ENCODE data around the gene NOLC1. TPM values are rescaled to one million over a fixed set of nuclear protein-coding genes. Genes with fewer than 3 reads are reported as not detected.
A peak's percentile ranks its signal among the peaks of the same experiment; 100 is the strongest.

NOLC1 gene
- total and polyA plus RNA-seq, 2 experiments from 2014 or later = 30.7 to 43.4 TPM

DNA sequence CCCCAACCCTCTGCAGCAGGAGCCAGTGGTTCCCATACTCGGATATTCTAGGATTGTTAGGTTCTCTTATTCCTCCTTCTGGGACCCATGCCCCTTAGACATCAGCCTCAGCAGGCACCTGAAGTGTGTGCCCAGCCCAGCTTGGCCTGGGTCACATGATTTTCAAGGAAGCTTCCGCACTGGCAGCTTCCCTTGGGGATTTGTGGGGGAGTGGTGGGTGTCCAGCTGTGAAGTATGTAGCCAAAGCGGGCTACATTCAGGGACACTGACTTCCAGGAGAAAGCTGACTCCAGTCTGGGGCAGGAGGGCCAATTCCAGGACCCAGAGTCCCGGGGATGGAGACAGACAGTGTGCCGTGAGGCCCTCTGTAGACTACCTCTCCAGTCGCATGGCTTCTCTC is 33.3 kb upstream of the NOLC1 start:
- Histone ChIP-seq H3K9me2 (ENCODE audit: insufficient read depth) (no peaks in the 10 kb centered on the region), H3K9ac (peak overlapping the region; percentile 92), H3K4me1 (ENCODE audit: insufficient read depth) (peaks cover 50% of the 10 kb centered on the region), H3F3A (ENCODE audit: insufficient read depth) (peaks cover 27% of the 10 kb centered on the region), H3K36me3 (ENCODE audit: low read depth) (no peaks in the 10 kb centered on the region), H2AFZ (0 out of 2 replicates have a peak overlapping the region, but pooled peaks have one; percentile 70), H3K4me3 (peak overlapping the region; percentile 91), H4K20me1 (ENCODE audit: insufficient read depth) (no peaks in the 10 kb centered on the region), H3K9me3 (ENCODE audit: low read depth) (no peaks in the 10 kb centered on the region), H3K27me3 (replicated peaks; ENCODE audit: insufficient read depth) (no peaks in the 10 kb centered on the region), H3K4me2 (ENCODE audit: unreplicated experiment) (peak overlapping the region; percentile 98), H3K79me2 (ENCODE audit: insufficient read depth) (peaks cover 55% of the 10 kb centered on the region), H3K27ac (peak overlapping the region; percentile 87)
- DNase-seq = peak; percentile 53
- TF ChIP-seq EZH2phosphoT487 (IDR thresholded peaks at IDR 0.05; ENCODE audit: insufficient read depth, low read depth) (no peak), EZH2 (IDR thresholded peaks at IDR 0.05; ENCODE audit: insufficient read depth, poor library complexity, severe bottlenecking) (no peak)
- 4 to 12% methylated on average over 6 of the region's 6 CpGs for WGBS, 2 experiments (ENCODE audit: low coverage in 1 of 2, low lambda C conversion rate in 2 of 2, missing lambda C conversion rate in 2 of 2)
- in situ Hi-C loops (cut with MboI) = no loop called here

- Histone ChIP-seq H3K36me3 (ENCODE audit: low read depth) (no peaks in the 10 kb centered on the region), H3K9me2 (ENCODE audit: insufficient read depth) (no peaks in the 10 kb centered on the region), H3K4me1 (ENCODE audit: insufficient read depth) (peaks cover 50% of the 10 kb centered on the region), H3F3A (ENCODE audit: insufficient read depth) (peaks cover 27% of the 10 kb centered on the region), H3K9me3 (ENCODE audit: low read depth) (no peaks in the 10 kb centered on the region), H3K79me2 (ENCODE audit: insufficient read depth) (peaks cover 50% of the 10 kb centered on the region), H3K9ac (peak overlapping the region; percentile 92), H3K27ac (peak overlapping the region; percentile 87), H4K20me1 (ENCODE audit: insufficient read depth) (no peaks in the 10 kb centered on the region), H3K4me2 (ENCODE audit: unreplicated experiment) (peak overlapping the region; percentile 98), H3K27me3 (replicated peaks; ENCODE audit: insufficient read depth) (no peaks in the 10 kb centered on the region), H2AFZ (peak overlapping the region; percentile 70), H3K4me3 (peak overlapping the region; percentile 91)
- in situ Hi-C loops (cut with MboI) = no loop called here
- 0 to 2% methylated on average over 16 to 21 of the region's 22 CpGs for WGBS, 2 experiments (ENCODE audit: low coverage in 1 of 2, low lambda C conversion rate in 2 of 2, missing lambda C conversion rate in 2 of 2)
- TF ChIP-seq EZH2phosphoT487 (IDR thresholded peaks at IDR 0.05; ENCODE audit: insufficient read depth, low read depth) (no peak), EZH2 (IDR thresholded peaks at IDR 0.05; ENCODE audit: insufficient read depth, poor library complexity, severe bottlenecking) (no peak)
- peak; percentile 69 for DNase-seq
These were observed 32.6 kb upstream of the NOLC1 start for GRCh38 chr10:102119417-102120141.

DNA sequence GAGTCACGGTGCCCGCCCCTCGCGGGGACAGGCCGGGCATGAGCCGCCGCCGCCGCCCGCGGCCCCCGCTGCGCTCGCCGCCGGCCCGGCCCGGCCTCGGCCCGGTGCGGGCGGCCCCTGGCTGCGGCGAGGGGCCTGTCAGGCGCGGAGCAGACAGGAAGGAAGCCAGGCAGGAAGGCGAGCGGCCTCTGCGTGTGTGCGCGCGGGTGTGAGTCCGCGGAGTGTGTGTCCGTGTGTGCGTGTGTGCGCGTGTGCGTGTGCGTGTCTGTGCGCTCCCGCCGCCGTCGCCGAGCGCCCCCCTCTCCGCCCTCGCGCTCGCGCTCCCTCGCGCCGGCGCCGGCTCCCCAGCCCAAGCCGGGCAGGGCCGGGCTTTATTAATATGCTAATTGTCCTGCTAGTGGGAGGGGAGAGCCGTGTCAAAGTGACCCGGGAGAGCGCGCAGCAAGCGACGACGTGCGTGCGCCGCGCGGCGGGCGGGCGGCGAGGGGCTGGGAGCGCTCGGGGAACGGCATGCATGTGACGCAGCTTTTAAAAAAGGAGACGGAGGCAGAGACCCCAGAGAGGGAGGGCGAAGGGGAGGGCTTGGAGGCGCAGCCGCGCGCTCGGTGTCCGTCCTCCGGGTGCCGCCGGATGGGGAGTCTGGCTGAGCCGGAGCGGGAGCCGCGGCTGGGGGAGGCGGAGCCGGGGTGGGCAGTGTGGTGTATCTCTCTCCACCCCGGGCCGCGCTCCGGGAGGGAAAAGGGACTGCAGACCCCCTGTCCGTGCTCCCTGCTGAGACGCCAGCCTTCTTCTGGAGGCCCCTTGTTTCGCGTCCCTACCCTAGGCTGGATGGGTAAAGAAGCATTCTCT is 31.8 kb upstream of the NOLC1 start, which contains the start of gene LDB1:
Gene LDB1, minus strand, starts transcription at position 227 of the 849 bp plus-strand sequence. CDS start 258 bp downstream, outside the sequence.
- no peaks in the 10 kb centered on the region for H3K27me3 ChIP-seq (replicated peaks; ENCODE audit: insufficient read depth)
- no peaks in the 10 kb centered on the region for H4K20me1 ChIP-seq (ENCODE audit: insufficient read depth)
- in situ Hi-C loops (cut with MboI) = no loop called here
- H3K4me3 ChIP-seq = peak within 1 kb of the TSS; percentile 91
- WGBS, 2 experiments (ENCODE audit: low coverage in 1 of 2, low lambda C conversion rate in 2 of 2, missing lambda C conversion rate in 2 of 2) = 1 to 2% methylated on average over 64 to 100 of the region's 104 CpGs
- H3K79me2 ChIP-seq (ENCODE audit: insufficient read depth) = peaks cover 45% of the 10 kb centered on the region
- TF ChIP-seq EZH2 (IDR thresholded peaks at IDR 0.05; ENCODE audit: insufficient read depth, poor library complexity, severe bottlenecking) = no peak
- TF ChIP-seq EZH2phosphoT487 (IDR thresholded peaks at IDR 0.05; ENCODE audit: insufficient read depth, low read depth) = no peak
- H3K9ac ChIP-seq = peak within 1 kb of the TSS; percentile 92
- no peaks in the 10 kb centered on the region for H3K36me3 ChIP-seq (ENCODE audit: low read depth)
- peak within 1 kb of the TSS; percentile 98 for H3K4me2 ChIP-seq (ENCODE audit: unreplicated experiment)
- peak within 1 kb of the TSS; percentile 87 for H3K27ac ChIP-seq
- DNase-seq = peak; percentile 84
- H3K9me3 ChIP-seq (ENCODE audit: low read depth) = no peaks in the 10 kb centered on the region
- H2AFZ ChIP-seq = peak within 1 kb of the TSS; percentile 79
- H3K9me2 ChIP-seq (ENCODE audit: insufficient read depth) = no peaks in the 10 kb centered on the region
- peaks cover 47% of the 10 kb centered on the region for H3K4me1 ChIP-seq (ENCODE audit: insufficient read depth)
- peaks cover 27% of the 10 kb centered on the region for H3F3A ChIP-seq (ENCODE audit: insufficient read depth)

GRCh38 chr10:102120991-102121738 is 31.0 kb upstream of the NOLC1 start:
- Histone ChIP-seq H3K9me2 (ENCODE audit: insufficient read depth) (no peaks in the 10 kb centered on the region), H4K20me1 (ENCODE audit: insufficient read depth) (no peaks in the 10 kb centered on the region), H3F3A (ENCODE audit: insufficient read depth) (peaks cover 22% of the 10 kb centered on the region), H3K4me1 (ENCODE audit: insufficient read depth) (peaks cover 39% of the 10 kb centered on the region), H3K27me3 (replicated peaks; ENCODE audit: insufficient read depth) (no peaks in the 10 kb centered on the region), H3K36me3 (ENCODE audit: low read depth) (no peaks in the 10 kb centered on the region), H3K9me3 (ENCODE audit: low read depth) (no peaks in the 10 kb centered on the region), H3K4me3 (peak overlapping the region; percentile 91), H3K79me2 (ENCODE audit: insufficient read depth) (peaks cover 37% of the 10 kb centered on the region), H3K27ac (peak overlapping the region; percentile 87), H3K9ac (peak overlapping the region; percentile 92), H2AFZ (peak overlapping the region; percentile 79), H3K4me2 (ENCODE audit: unreplicated experiment) (peak overlapping the region; percentile 84)
- WGBS, 2 experiments (ENCODE audit: low coverage in 1 of 2, low lambda C conversion rate in 2 of 2, missing lambda C conversion rate in 2 of 2) = 5% methylated on average over 15 of the region's 15 CpGs
- peak; percentile 63 for DNase-seq
- no peak for TF ChIP-seq EZH2 (IDR thresholded peaks at IDR 0.05; ENCODE audit: insufficient read depth, poor library complexity, severe bottlenecking)
- no peak for TF ChIP-seq EZH2phosphoT487 (IDR thresholded peaks at IDR 0.05; ENCODE audit: insufficient read depth, low read depth)
- in situ Hi-C loops (cut with MboI) = no loop called here
